ENCODE measurements around the gene EXOC6B.

Gene EXOC6B

GRCh38 chr2:72847534-72848315 lies 21.9 kb upstream of the EXOC6B start:
- H3K4me1 ChIP-seq (ENCODE audit: control insufficient read depth, insufficient read depth, low read length), result no peaks in the 10 kb centered on the region
- H3K36me3 ChIP-seq (ENCODE audit: control insufficient read depth, insufficient read depth, low read length), result no peaks in the 10 kb centered on the region
- no peak overlapping the region for H3K27ac ChIP-seq (ENCODE audit: insufficient read depth, low read depth, low read length, poor library complexity, severe bottlenecking)
- no peaks in the 10 kb centered on the region for H3K9me3 ChIP-seq (ENCODE audit: control insufficient read depth, low read length)
- H3K4me3 ChIP-seq (ENCODE audit: insufficient read depth, low read depth, low read length), result no peak overlapping the region
- H3K27me3 ChIP-seq (ENCODE audit: control insufficient read depth, insufficient read depth, low read length, poor library complexity, severe bottlenecking), result no peaks in the 10 kb centered on the region
- WGBS, 2 experiments, result 83 to 85% methylated on average over 2 to 3 of the region's 3 CpGs

GRCh38 chr2:72846171-72847095 lies 20.6 kb upstream of the EXOC6B start:
- 85 to 94% methylated on average over 6 of the region's 6 CpGs for WGBS, 2 experiments

GRCh38 chr2:72843301-72843700 lies 17.5 kb upstream of the EXOC6B start:
- H3K4me3 ChIP-seq (ENCODE audit: insufficient read depth, low read depth, low read length), result no peak overlapping the region
- no peak overlapping the region for H3K27ac ChIP-seq (ENCODE audit: insufficient read depth, low read depth, low read length, poor library complexity, severe bottlenecking)
- no peaks in the 10 kb centered on the region for H3K27me3 ChIP-seq (ENCODE audit: control insufficient read depth, insufficient read depth, low read length, poor library complexity, severe bottlenecking)
- no peaks in the 10 kb centered on the region for H3K9me3 ChIP-seq (ENCODE audit: control insufficient read depth, low read length)
- H3K36me3 ChIP-seq (ENCODE audit: control insufficient read depth, insufficient read depth, low read length), result no peaks in the 10 kb centered on the region
- WGBS, 2 experiments, result 52 to 66% methylated on average over 2 of the region's 2 CpGs
- H3K4me1 ChIP-seq (ENCODE audit: control insufficient read depth, insufficient read depth, low read length), result no peaks in the 10 kb centered on the region

More at GRCh38 chr2:72846171-72847095, 20.6 kb upstream of the EXOC6B start:
- no peaks in the 10 kb centered on the region for H3K27me3 ChIP-seq (ENCODE audit: control insufficient read depth, insufficient read depth, low read length, poor library complexity, severe bottlenecking)
- no peak overlapping the region for H3K27ac ChIP-seq (ENCODE audit: insufficient read depth, low read depth, low read length, poor library complexity, severe bottlenecking)
- H3K4me1 ChIP-seq (ENCODE audit: control insufficient read depth, insufficient read depth, low read length), result no peaks in the 10 kb centered on the region
- H3K36me3 ChIP-seq (ENCODE audit: control insufficient read depth, insufficient read depth, low read length), result no peaks in the 10 kb centered on the region
- H3K9me3 ChIP-seq (ENCODE audit: control insufficient read depth, low read length), result no peaks in the 10 kb centered on the region
- H3K4me3 ChIP-seq (ENCODE audit: insufficient read depth, low read depth, low read length), result no peak overlapping the region

- H3K36me3 ChIP-seq (ENCODE audit: control insufficient read depth, insufficient read depth, low read length), result no peaks in the 10 kb centered on the region
- H3K27me3 ChIP-seq (ENCODE audit: control insufficient read depth, insufficient read depth, low read length, poor library complexity, severe bottlenecking), result no peaks in the 10 kb centered on the region
- H3K27ac ChIP-seq (ENCODE audit: insufficient read depth, low read depth, low read length, poor library complexity, severe bottlenecking), result no peak overlapping the region
- H3K4me1 ChIP-seq (ENCODE audit: control insufficient read depth, insufficient read depth, low read length), result no peaks in the 10 kb centered on the region
- no peak overlapping the region for H3K4me3 ChIP-seq (ENCODE audit: insufficient read depth, low read depth, low read length)
- H3K9me3 ChIP-seq (ENCODE audit: control insufficient read depth, low read length), result no peaks in the 10 kb centered on the region
- WGBS, 2 experiments, result 84 to 92% methylated on average over 3 of the region's 3 CpGs
Observed at GRCh38 chr2:72841462-72842125, 15.8 kb upstream of the EXOC6B start.

- Histone ChIP-seq H3K4me3 (ENCODE audit: insufficient read depth, low read depth, low read length) (no peak overlapping the region), H3K27me3 (ENCODE audit: control insufficient read depth, insufficient read depth, low read length, poor library complexity, severe bottlenecking) (no peaks in the 10 kb centered on the region), H3K4me1 (ENCODE audit: control insufficient read depth, insufficient read depth, low read length) (no peaks in the 10 kb centered on the region), H3K27ac (ENCODE audit: insufficient read depth, low read depth, low read length, poor library complexity, severe bottlenecking) (no peak overlapping the region), H3K36me3 (ENCODE audit: control insufficient read depth, insufficient read depth, low read length) (no peaks in the 10 kb centered on the region), H3K9me3 (ENCODE audit: control insufficient read depth, low read length) (no peaks in the 10 kb centered on the region)
- 92 to 93% methylated on average over 1 to 2 of the region's 2 CpGs for WGBS, 2 experiments
Observed at GRCh38 chr2:72840066-72840465, 14.2 kb upstream of the EXOC6B start.

GRCh38 chr2:72837171-72837570 lies 11.3 kb upstream of the EXOC6B start:
- Histone ChIP-seq H3K27ac (ENCODE audit: insufficient read depth, low read depth, low read length, poor library complexity, severe bottlenecking) (no peak overlapping the region), H3K27me3 (ENCODE audit: control insufficient read depth, insufficient read depth, low read length, poor library complexity, severe bottlenecking) (no peaks in the 10 kb centered on the region), H3K4me3 (ENCODE audit: insufficient read depth, low read depth, low read length) (no peak overlapping the region), H3K36me3 (ENCODE audit: control insufficient read depth, insufficient read depth, low read length) (no peaks in the 10 kb centered on the region), H3K4me1 (ENCODE audit: control insufficient read depth, insufficient read depth, low read length) (no peaks in the 10 kb centered on the region), H3K9me3 (ENCODE audit: control insufficient read depth, low read length) (no peaks in the 10 kb centered on the region)
- 87 to 90% methylated on average over 4 of the region's 4 CpGs for WGBS, 2 experiments

- no peaks in the 10 kb centered on the region for H3K27me3 ChIP-seq (ENCODE audit: control insufficient read depth, insufficient read depth, low read length, poor library complexity, severe bottlenecking)
- H3K9me3 ChIP-seq (ENCODE audit: control insufficient read depth, low read length), result no peaks in the 10 kb centered on the region
- 83% methylated on average over 1 of the region's 1 CpG for WGBS, 2 experiments
- H3K36me3 ChIP-seq (ENCODE audit: control insufficient read depth, insufficient read depth, low read length), result no peaks in the 10 kb centered on the region
- no peak overlapping the region for H3K4me3 ChIP-seq (ENCODE audit: insufficient read depth, low read depth, low read length)
- H3K27ac ChIP-seq (ENCODE audit: insufficient read depth, low read depth, low read length, poor library complexity, severe bottlenecking), result no peak overlapping the region
- H3K4me1 ChIP-seq (ENCODE audit: control insufficient read depth, insufficient read depth, low read length), result no peaks in the 10 kb centered on the region
Observed at GRCh38 chr2:72835403-72835802, 9.6 kb upstream of the EXOC6B start.

GRCh38 chr2:72834596-72834995 lies 8.8 kb upstream of the EXOC6B start:
- H3K27me3 ChIP-seq (ENCODE audit: control insufficient read depth, insufficient read depth, low read length, poor library complexity, severe bottlenecking), result no peaks in the 10 kb centered on the region
- H3K9me3 ChIP-seq (ENCODE audit: control insufficient read depth, low read length), result no peaks in the 10 kb centered on the region
- no peaks in the 10 kb centered on the region for H3K4me1 ChIP-seq (ENCODE audit: control insufficient read depth, insufficient read depth, low read length)
- H3K27ac ChIP-seq (ENCODE audit: insufficient read depth, low read depth, low read length, poor library complexity, severe bottlenecking), result no peak overlapping the region
- H3K4me3 ChIP-seq (ENCODE audit: insufficient read depth, low read depth, low read length), result no peak overlapping the region
- H3K36me3 ChIP-seq (ENCODE audit: control insufficient read depth, insufficient read depth, low read length), result no peaks in the 10 kb centered on the region
- 92 to 100% methylated on average over 1 of the region's 1 CpG for WGBS, 2 experiments

GRCh38 chr2:72833084-72833714 lies 7.4 kb upstream of the EXOC6B start:
- Histone ChIP-seq H3K4me3 (ENCODE audit: insufficient read depth, low read depth, low read length) (no peak overlapping the region), H3K4me1 (ENCODE audit: control insufficient read depth, insufficient read depth, low read length) (no peaks in the 10 kb centered on the region), H3K27me3 (ENCODE audit: control insufficient read depth, insufficient read depth, low read length, poor library complexity, severe bottlenecking) (no peaks in the 10 kb centered on the region), H3K27ac (ENCODE audit: insufficient read depth, low read depth, low read length, poor library complexity, severe bottlenecking) (no peak overlapping the region), H3K36me3 (ENCODE audit: control insufficient read depth, insufficient read depth, low read length) (no peaks in the 10 kb centered on the region), H3K9me3 (ENCODE audit: control insufficient read depth, low read length) (no peaks in the 10 kb centered on the region)
- WGBS, 2 experiments, result 81 to 83% methylated on average over 5 of the region's 5 CpGs

Data from ectodermal cell (in vitro differentiated cells).